Central memory CD4-positive, alpha-beta T cell (primary cell): ENCODE results near the gene KIF24.
"Not testable (repeated sequence)": the region's sequence is repeated elsewhere in the genome, so short reads cannot be mapped to it uniquely, and the experiment has no call there.

Experiments used
- DNase-seq: peaks from one replicate; pipeline ENCODE4 v3.0.0; 2022

Gene KIF24

GRCh38 chr9:34365282-34365681, 36.2 kb upstream of the KIF24 start:
- DNase-seq = no peak

DNA sequence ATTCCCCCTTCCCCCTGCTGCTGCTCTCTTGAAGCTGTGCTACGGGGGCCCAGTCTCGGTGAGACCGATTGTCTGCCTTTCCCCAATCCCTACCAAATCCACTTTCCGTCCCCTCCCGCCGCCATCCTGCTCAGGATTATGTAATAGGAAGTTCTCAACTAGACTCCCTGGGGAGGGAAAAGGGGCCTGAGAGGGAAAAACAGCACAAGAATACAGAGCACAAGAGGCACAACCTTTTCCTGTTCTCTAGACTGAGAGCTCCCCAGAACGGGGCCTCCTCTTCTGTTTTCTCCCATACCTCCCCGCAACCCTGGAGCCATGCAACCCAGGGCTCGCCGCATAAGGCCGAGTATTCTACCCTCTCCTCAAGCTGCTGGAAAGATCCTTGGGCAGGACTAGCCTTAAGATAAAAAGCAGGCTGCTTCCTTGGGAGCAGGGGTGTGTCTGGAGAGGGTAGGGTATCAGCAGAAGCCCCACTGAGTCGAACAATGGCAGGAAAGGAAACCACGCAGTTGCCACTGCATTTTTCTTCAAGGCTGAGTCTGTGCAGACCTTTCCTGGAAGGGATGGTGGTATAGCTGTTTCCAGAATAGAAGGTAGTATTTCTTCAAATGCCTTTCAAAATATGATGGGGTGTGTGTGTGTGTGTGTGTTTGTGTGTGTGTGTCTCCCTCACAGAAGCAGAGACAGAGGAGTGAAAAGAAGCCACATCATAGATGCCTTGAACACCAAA, 34.7 kb upstream of the KIF24 start:
- DNase-seq = no peak

- DNase-seq = no peak
Measured at GRCh38 chr9:34362614-34363214, 33.6 kb upstream of the KIF24 start.

GRCh38 chr9:34352957-34353356, 23.9 kb upstream of the KIF24 start:
- not testable (repeated sequence) for DNase-seq

DNA sequence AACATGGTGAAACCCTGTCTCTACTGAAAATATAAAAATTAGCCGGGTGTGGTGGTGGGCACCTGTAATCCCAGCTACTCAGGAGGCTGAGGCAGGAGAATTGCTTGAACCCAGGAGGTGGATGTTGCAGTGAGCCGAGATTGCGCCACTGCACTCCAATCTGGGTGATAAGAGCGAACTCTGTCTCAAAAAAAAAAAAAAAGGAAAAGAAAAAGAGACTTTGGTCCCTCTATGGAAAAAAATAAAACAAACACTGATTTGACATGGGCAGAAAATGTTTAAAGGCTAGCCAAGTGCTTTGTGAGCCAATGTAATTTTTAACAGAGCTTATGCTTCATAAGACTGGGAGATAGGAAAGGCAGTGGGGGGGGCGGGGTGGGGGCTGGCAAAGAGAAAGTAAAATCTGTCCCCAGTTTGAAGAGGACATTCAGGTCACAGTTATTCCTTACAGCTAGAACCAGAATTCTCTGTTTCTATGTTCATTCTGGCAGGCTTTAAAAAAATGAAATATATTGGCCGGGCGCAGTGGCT, 23.1 kb upstream of the KIF24 start:
- DNase-seq = not testable (repeated sequence)

GRCh38 chr9:34349324-34349723, 20.3 kb upstream of the KIF24 start:
- no peak for DNase-seq

DNA sequence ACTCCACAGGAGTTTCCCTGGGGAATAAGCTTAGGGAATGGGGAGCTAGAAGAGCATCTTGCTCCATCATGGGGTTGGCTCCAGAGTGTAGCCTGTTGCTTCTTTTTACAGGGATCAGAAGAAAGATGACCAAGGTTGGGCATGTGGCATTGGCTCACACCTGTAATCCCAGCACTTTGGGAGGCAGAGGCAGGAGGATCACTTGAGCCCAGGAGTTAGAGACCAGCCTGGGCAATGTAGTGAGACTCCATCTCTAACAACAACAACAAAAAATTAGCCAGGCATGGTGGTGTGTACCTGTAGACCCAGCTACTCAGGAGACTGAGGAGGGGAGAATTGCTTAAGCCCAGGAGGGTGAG, 18.7 kb upstream of the KIF24 start:
- no peak for DNase-seq

DNA sequence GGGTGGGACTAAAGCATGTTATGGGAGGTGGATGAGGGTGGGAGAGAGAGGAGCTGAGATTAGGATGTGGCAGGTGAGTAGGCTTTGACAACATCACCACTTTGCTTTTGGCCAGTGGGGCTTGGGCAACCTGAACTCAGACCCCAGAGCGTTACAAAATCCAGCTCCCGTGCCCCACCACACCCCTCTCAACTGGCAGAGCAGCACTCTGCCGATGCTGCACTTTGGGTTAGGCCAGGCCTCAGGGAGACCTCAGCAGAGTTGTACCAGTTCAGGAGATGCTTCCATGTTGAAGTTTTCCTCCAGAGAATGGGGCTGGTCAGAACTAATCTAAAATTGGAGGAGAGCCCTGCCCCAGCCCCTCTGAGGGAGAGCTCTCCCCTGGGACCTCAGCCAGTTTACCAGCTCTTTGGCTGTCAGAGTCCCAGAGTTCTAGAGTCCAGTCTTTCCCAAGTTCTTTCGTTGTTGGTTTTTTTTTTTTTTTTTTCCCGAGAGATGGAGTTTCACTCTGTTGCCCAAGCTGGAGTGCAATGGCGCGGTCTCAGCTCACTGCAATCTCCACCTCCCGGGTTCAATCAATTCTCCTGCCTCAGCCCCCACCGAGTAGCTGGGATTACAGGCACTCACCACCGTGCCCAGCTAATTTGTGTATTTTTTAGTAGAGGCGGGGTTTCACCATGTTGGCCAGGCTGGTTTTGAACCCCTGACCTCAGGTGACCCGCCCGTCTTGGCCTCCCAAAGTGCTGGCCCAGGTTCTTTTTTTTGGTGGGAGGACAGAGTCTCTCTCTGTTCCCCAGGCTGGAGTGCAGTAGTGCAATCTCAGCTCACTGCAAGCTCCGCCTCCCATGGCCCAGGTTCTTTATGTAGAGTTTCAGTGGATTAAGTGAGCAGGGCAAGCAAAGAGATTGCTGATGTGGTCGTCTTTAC, 18.1 kb upstream of the KIF24 start:
- DNase-seq = no peak

DNA sequence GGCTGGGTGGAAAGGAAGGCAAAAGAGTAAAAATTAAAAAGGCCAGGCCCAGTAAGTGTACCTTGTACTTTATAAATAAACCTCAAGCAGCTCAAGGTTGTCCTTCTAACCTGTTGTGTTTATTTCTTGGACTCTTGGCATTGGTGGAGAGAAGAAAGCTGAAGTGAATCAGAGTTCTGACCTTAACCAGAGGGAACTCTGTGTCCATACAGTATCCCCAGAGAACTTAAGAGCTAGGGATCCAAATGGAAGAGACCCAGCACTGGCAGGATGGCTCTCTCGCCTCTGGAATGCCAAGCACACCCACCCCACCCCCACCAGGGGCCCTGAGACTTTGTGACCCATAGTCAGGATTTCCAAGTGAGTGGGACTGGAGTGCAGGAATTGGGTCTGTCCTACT, 14.5 kb upstream of the KIF24 start:
- no peak for DNase-seq

DNA sequence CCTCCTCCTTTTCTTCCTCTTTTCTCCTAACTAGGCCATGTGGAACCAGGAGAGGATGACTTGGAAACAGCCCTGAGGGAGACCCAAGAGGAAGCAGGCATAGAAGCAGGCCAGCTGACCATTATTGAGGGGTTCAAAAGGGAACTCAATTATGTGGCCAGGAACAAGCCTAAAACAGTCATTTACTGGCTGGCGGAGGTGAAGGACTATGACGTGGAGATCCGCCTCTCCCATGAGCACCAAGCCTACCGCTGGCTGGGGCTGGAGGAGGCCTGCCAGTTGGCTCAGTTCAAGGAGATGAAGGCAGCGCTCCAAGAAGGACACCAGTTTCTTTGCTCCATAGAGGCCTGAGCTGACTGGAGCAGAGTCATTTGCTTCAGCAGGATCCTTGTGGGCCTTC, 14.0 kb upstream of the KIF24 start:
- no peak for DNase-seq

- DNase-seq = no peak
Measured at GRCh38 chr9:34341659-34342295, 12.7 kb upstream of the KIF24 start.

DNA sequence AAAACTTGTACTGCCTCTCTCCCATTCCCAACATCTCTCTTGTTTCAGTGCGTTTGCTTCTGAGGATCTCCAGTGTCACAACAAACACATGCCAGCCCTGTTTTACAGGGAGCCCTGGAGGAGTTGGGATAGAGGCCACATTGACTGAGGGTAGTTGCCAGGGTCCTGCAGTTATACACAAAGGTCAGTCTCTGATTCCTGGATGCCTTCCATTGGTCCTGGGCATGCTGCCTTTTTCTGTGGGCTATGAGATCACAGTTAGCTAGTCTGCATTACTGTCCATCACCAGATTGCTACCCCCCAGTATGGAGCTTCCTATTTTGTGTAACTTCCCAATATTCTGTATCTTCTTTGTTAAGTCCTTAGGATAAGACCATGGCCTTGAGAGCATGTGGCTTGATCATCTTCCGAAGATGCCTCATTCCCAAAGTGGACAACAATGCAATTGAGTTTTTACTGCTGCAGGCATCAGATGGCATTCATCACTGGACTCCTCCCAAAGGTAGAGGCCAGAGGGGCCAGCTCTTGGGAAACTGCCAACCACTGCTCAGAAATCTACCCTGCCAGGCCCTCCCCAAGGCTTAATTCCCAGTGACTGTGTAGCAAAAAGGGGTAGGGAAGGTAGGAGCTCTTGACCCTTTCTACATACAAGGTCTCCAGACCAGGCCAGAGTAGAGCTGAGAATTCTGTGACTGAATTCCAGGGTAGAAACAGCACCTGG, 9.8 kb upstream of the KIF24 start:
- DNase-seq = no peak

- DNase-seq = not testable (repeated sequence)
Measured at GRCh38 chr9:34338079-34338478, 9.0 kb upstream of the KIF24 start.

GRCh38 chr9:34337403-34337802, 8.3 kb upstream of the KIF24 start:
- no peak for DNase-seq

GRCh38 chr9:34335376-34335775, 6.3 kb upstream of the KIF24 start:
- no peak for DNase-seq

DNA sequence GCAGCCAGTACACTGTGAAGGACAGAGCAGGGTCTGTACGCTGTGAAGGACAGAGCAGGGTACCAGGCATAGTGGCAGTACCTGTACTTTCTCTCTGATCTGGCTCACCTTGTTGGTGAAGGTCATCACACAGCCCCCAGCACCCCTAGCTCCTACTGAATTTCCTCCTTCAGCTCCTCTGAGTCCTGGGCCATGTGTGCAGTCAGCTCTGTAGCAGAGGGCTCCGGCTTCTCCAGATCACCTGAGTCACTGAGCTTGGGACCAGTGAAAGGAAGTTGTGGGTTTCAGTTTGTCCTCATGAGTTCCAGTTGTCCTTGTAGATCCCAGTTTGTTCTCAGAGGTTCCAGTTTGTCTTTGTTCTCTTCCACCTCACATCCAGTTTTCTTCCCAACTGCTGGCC, 5.8 kb upstream of the KIF24 start:
- no peak for DNase-seq

GRCh38 chr9:34334337-34334824, 5.3 kb upstream of the KIF24 start:
- no peak for DNase-seq

DNA sequence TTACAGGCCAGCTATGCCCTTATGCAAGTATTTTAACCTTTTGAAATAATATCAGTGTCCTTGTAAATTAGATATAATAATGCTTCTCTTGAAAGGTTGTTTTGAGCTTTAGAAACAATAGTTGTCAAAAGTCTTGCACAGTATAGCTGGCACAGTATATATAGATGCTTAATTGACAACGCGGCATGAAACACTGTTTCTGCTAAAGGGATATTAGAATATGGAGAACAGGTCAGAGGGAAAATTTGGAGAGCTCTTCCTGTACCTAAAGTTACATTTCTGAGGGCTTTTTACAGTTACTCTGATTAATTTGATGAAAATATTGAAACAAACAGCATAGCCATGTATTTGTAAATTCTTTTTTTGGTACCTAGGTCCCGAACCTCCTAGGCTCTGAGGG, 4.8 kb upstream of the KIF24 start:
- DNase-seq = no peak

DNA sequence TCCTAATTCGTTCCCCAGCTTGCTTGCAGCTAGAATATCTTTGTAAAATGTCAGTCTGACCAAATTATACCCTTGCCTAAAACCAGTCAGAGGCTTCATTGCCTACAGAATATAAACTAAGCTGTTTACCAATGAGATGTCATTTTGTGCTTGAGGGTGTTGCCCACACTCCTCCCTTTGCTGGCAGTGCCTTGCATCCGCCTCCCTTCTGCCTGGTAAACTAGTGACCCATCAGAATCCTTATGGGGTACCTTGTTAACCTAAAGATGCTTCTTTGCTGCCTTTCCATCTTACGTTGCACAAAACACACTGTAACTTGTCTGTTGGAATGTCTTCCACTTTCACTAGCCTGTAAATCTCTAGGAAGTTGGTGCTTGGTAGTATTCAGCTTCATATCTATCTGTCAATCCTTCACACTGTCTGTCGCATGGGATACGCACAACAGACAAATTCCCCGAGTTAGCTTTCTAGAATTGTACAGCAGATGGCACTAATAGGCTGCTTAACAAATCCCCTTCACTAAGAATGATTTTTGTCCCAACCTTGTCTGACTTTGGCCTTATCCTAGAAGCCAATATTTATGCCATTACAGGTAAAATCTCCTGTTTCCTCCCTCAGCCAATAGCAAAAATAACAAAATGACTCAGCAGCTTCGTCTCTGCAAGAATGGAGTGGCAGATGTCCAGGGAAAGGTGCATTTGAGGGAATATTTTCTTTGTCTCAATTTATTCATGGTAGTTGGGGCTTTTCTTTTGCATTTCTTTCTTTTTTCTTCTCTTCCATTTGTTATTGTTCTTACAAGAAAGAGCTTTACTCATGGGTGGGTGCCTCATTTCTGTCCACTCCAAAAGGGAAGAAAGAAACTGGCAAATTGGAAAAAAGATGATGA, 3.3 kb upstream of the KIF24 start:
- DNase-seq = no peak

GRCh38 chr9:34331196-34331595, 2.1 kb upstream of the KIF24 start:
- no peak for DNase-seq

DNA sequence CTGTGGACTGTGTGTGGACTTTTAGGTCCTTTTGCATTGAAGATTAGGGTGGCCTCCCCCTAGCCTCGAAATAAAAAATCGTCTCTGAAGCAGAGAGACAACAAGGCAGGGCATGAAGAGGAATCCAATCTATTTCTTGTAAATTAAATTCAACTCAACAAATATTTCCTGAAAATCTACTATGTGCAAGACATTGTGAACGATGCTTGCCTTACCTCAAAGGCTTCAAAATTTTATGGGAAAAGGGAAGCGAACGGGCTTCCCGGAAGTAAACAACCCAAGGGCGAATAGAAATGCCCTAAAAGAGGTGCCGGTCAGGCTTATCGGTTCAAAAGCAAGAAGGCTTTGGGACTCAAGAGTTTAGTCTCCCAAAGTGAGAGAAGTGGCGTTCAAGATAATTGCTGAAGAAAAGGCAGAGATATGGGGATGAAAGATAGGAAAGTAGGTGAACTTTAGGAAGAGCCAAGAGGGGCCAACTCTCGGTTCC, 525 bp downstream of the KIF24 start:
- DNase-seq = no peak
